GM20431 (cell line): ENCODE data around the gene TBC1D24.

ENCODE experiments used
- in situ Hi-C: fragments of 300-500 bp; cut with MseI, MboI; formaldehyde crosslinking; loops from one replicate; pipeline ENCODE4 v1.15.0; 2020; ENCODE audit warnings: low sequenced_read_pairs; ENCODE audit not compliant: unreplicated experiment

Gene TBC1D24

GRCh38 chr16:2511996-2512734 lies 37.2 kb downstream of the TBC1D24 start:
- in situ Hi-C loops, result no loop called here

GRCh38 chr16:2512735-2513404 lies 37.9 kb downstream of the TBC1D24 start:
- in situ Hi-C loops, result no loop called here

GRCh38 chr16:2513405-2514332 lies 38.7 kb downstream of the TBC1D24 start, which contains the start of gene ATP6V0C:
Gene ATP6V0C, plus strand, starts transcription at chr16:2513952. Its CDS starts 152 bp downstream, at chr16:2514104.
- in situ Hi-C loops, result no loop called here

- in situ Hi-C loops, result no loop called here
Observed at GRCh38 chr16:2514333-2515179, 39.6 kb downstream of the TBC1D24 start.

- in situ Hi-C loops, result no loop called here
Observed at GRCh38 chr16:2515180-2515851, 40.4 kb downstream of the TBC1D24 start.

GRCh38 chr16:2516391-2517240 lies 41.7 kb downstream of the TBC1D24 start:
- in situ Hi-C loops, result no loop called here

GRCh38 chr16:2517954-2518605 lies 43.2 kb downstream of the TBC1D24 start:
- in situ Hi-C loops, result no loop called here

- in situ Hi-C loops, result no loop called here
Observed at GRCh38 chr16:2518823-2519710, 44.1 kb downstream of the TBC1D24 start.

GRCh38 chr16:2519711-2520080 lies 44.8 kb downstream of the TBC1D24 start:
- in situ Hi-C loops, result no loop called here

- in situ Hi-C loops, result no loop called here
Observed at GRCh38 chr16:2520097-2520783, 45.3 kb downstream of the TBC1D24 start, which contains the start of gene AMDHD2. Gene AMDHD2, plus strand, starts transcription at chr16:2520371. Its CDS starts 88 bp downstream, at chr16:2520459.

- in situ Hi-C loops, result no loop called here
Observed at GRCh38 chr16:2520784-2521531, 46.0 kb downstream of the TBC1D24 start.

GRCh38 chr16:2523801-2524231 lies 48.9 kb downstream of the TBC1D24 start:
- in situ Hi-C loops, result no loop called here

- in situ Hi-C loops, result no loop called here
Observed at GRCh38 chr16:2524339-2524938, 49.5 kb downstream of the TBC1D24 start.

GRCh38 chr16:2526135-2526534 lies 51.2 kb downstream of the TBC1D24 start:
- in situ Hi-C loops, result no loop called here
